Urothelium cell line (cell line): ENCODE measurements around the gene PDRG1.

Experiments
- DNase-seq: peaks from one replicate; pipeline ENCODE4 v3.0.0; 2011; ENCODE audit warnings: low spot score, mixed read lengths
- FAIRE-seq: peaks from 2 replicates; lab custom pipeline; 2011; peaks lifted over from hg19 to GRCh38; lab: Jason Lieb, UNC

Gene PDRG1

DNA sequence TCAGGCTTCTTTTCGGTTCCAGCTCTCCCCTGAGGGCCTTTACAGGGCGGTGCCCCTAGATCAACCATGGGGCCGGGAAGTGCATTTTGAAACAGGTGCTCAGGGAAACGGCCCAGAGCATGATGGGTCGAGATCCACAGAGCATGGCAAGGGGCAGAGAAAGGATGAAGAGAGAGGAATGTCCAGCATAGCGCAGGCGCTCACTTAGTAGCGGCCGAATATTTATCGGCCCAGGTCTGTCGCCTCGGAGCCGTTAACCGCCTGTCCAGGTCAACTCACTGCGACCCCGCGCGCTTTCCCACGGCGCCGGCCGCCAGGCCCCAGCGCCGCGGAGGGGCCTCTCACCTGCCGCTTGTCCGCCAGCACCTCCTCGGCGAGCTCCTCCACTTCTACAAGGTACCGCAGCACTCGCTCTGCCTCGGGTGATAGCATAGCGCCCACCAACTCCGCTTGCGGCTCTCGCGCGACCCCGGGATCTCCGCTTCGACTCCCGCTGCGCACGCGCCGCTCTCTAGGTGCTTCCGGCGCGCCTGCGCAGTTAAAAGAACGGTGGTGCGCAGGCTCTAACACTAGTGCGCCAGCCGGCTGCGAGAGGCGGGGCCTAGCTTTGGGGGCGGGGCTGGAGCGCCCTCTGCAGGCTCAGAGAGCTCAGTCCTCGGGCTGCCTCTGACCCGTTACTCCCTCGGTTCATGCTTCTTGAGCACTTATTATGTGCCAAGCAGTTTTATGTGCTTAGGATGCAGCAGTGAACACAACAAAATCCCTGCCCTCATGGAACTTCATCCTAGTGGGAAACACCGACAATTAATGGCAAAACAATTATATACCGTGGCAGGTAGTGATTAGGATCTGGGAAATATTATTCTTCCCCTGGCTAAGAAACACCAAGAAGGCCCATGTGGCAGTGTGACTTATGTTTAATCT is at the start of gene PDRG1:
Gene PDRG1, minus strand, starts transcription at position 517 of the 924 bp plus-strand sequence. Its CDS starts 85 bp downstream, at position 432.
- FAIRE-seq (no peak), DNase-seq (peak; percentile 99)

- no peak for DNase-seq
- FAIRE-seq: no peak
Measured at GRCh38 chr20:31998246-31998645, 46.4 kb upstream of the PDRG1 start.

DNA sequence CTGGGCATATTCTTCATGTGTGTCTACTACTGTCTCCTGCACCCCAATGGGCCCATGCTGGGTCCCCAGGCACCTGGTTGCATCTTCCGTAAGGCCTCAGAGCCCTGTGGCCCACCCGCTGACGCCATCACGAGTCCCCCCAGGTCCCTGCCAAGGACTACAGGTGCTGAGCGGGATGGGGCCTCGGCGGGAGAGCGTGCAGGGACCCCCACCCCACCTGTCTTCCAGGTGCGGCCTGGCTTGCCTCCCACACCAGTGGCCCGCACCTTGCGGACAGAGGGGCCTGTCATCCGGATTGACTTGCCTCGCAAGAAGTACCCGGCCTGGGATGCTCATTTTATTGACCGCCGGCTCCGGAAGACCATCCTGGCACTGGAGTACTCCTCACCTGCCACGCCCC is 45.1 kb upstream of the PDRG1 start:
- DNase-seq (no peak), FAIRE-seq (no peak)

- DNase-seq (no peak), FAIRE-seq (no peak)
Measured at GRCh38 chr20:31992086-31992485, 40.2 kb upstream of the PDRG1 start.

GRCh38 chr20:31991339-31991705 is 39.5 kb upstream of the PDRG1 start:
- no peak for DNase-seq
- FAIRE-seq: no peak

- DNase-seq (no peak), FAIRE-seq (no peak)
Measured at GRCh38 chr20:31990641-31991338, 38.9 kb upstream of the PDRG1 start.

- no peak for DNase-seq
- FAIRE-seq: no peak
Measured at GRCh38 chr20:31989030-31989645, 37.3 kb upstream of the PDRG1 start.

GRCh38 chr20:31988430-31989015 is 36.7 kb upstream of the PDRG1 start:
- FAIRE-seq: no peak
- no peak for DNase-seq

GRCh38 chr20:31987744-31988143 is 35.9 kb upstream of the PDRG1 start:
- DNase-seq (peak; percentile 67), FAIRE-seq (peak; percentile 67)

GRCh38 chr20:31984981-31985471 is 33.2 kb upstream of the PDRG1 start:
- DNase-seq (no peak), FAIRE-seq (no peak)

DNA sequence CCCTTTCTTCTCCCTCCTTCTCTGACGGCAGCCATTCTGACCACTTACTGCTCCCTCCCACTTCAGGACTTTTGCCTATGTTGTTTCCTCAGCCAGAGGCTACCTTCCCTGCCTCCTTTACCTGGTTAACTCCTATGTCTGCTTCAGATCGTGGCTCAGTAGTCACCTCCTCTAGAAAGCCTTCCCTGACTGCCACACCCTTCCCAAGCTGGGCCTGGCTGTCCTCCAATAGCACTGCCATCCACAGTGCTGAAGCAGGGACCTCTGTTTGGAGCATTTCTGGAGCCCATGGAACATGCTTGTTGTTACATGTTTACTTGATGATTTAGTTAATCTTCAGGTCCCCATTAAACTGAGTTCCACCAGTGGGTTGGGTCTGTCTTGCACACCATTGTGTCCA is 29.9 kb upstream of the PDRG1 start:
- DNase-seq (no peak), FAIRE-seq (no peak)

- no peak for FAIRE-seq
- no peak for DNase-seq
Measured at GRCh38 chr20:31979713-31980426, 28.0 kb upstream of the PDRG1 start.

DNA sequence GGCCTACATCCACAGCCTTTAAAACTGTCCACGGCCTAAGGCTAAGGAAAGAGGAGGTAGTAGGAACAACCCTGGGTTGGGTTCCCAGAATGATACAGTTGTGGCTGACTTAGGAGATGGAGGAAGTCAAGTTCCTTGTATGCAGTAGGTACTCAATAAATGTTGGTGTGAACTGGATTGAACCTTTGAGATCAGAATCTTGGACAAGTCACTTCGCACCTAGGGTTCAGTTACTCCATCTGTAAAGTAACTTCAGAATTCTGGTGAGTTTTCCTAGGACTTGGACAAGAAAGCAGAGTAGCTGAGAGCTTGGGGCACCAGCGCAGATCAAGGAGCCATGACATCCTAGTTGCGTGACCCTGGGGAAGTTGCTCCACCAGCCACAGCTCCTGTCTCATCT is 25.2 kb upstream of the PDRG1 start:
- FAIRE-seq (no peak), DNase-seq (no peak)

GRCh38 chr20:31975874-31976273 is 24.0 kb upstream of the PDRG1 start:
- DNase-seq: no peak
- no peak for FAIRE-seq

GRCh38 chr20:31974951-31975487 is 23.2 kb upstream of the PDRG1 start:
- DNase-seq: no peak
- no peak for FAIRE-seq

- FAIRE-seq: no peak
- DNase-seq: no peak
Measured at GRCh38 chr20:31974296-31974695, 22.4 kb upstream of the PDRG1 start.

- DNase-seq: no peak
- FAIRE-seq: no peak
Measured at GRCh38 chr20:31972471-31973021, 20.7 kb upstream of the PDRG1 start.

DNA sequence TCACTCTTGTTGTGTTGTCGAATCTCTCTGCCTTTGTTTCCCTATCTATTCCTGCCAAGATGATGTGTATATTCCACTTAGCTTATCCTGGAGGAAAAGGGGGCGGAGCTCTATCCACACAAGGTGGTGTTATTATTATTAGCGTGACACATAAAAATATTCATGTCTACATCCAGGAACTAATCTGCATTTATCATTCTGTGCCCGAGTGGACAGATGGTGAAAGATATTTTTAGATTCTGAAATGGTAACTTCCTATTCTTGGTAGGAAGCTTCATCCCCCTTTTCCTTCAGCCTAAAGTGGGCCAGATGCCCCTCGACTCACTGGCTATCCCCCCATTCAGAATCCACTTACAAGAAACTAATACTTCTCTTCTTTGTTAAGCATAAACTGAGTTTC is 18.1 kb upstream of the PDRG1 start:
- FAIRE-seq: no peak

DNA sequence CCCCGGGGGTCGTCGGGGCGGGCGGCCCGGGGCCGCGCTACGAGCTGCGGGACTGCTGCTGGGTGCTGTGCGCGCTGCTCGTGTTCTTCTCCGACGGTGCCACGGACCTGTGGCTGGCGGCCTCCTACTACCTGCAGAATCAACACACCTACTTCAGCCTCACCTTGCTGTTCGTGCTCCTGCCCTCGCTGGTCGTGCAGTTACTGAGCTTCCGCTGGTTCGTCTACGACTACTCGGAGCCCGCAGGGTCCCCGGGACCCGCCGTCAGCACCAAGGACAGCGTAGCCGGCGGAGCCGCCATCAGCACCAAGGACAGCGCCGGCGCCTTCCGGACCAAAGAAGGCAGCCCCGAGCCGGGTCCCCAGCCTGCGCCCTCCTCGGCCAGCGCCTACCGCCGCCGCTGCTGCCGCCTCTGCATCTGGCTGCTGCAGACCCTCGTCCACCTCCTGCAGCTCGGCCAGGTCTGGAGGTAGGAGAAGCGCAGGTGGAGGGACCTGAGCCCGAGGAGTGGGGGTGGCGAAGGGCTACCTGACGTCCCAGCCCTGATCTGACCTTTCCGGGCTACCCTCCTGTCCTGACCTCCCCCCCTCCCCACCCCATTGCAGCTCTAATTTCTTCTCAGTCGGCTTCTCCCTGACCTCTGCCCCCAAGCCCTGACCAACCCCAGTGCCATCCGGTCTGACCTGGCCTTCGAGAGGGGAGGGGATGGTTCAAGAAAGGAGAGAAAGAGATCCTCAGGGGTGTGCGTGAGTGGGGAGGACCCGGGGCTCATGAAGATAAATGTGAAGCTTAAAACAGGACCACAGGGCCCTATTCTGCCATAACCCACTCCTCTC is 16.7 kb upstream of the PDRG1 start:
- DNase-seq (peak; percentile 95), FAIRE-seq (no peak)

More for the DNA sequence above, 18.1 kb upstream of the PDRG1 start:
- DNase-seq: no peak
